ENCODE results near the gene MMD2.

MMD2 gene

GRCh38 chr7:4879396-4880081 lies 79.4 kb downstream of the MMD2 start:
- no peak for DNase-seq (ENCODE audit: low read depth)
- no peak for TF ChIP-seq CTCF (IDR thresholded peaks at IDR 0.05; ENCODE audit: low read length, missing control alignments)
- H3K4me3 ChIP-seq (replicated peaks; ENCODE audit: low read depth, low read length), result no peak overlapping the region

GRCh38 chr7:4878336-4879335 lies 80.4 kb downstream of the MMD2 start:
- DNase-seq (ENCODE audit: low read depth), result no peak
- H3K4me3 ChIP-seq (replicated peaks; ENCODE audit: low read depth, low read length), result no peak overlapping the region
- TF ChIP-seq CTCF (IDR thresholded peaks at IDR 0.05; ENCODE audit: low read length, missing control alignments), result no peak

- H3K4me3 ChIP-seq (replicated peaks; ENCODE audit: low read depth, low read length), result no peak overlapping the region
- DNase-seq (ENCODE audit: low read depth), result no peak
- TF ChIP-seq CTCF (IDR thresholded peaks at IDR 0.05; ENCODE audit: low read length, missing control alignments), result no peak
These were observed 82.4 kb downstream of the MMD2 start for GRCh38 chr7:4876586-4876985.

- no peak overlapping the region for H3K4me3 ChIP-seq (replicated peaks; ENCODE audit: low read depth, low read length)
- no peak for DNase-seq (ENCODE audit: low read depth)
- no peak for TF ChIP-seq CTCF (IDR thresholded peaks at IDR 0.05; ENCODE audit: low read length, missing control alignments)
These were observed 83.6 kb downstream of the MMD2 start for GRCh38 chr7:4875391-4875790.

- H3K4me3 ChIP-seq (replicated peaks; ENCODE audit: low read depth, low read length), result no peak overlapping the region
- TF ChIP-seq CTCF (IDR thresholded peaks at IDR 0.05; ENCODE audit: low read length, missing control alignments), result no peak
- no peak for DNase-seq (ENCODE audit: low read depth)
These were observed 85.7 kb downstream of the MMD2 start for GRCh38 chr7:4873071-4873944.

GRCh38 chr7:4871930-4872675 lies 86.9 kb downstream of the MMD2 start:
- no peak overlapping the region for H3K4me3 ChIP-seq (replicated peaks; ENCODE audit: low read depth, low read length)
- DNase-seq (ENCODE audit: low read depth), result no peak
- no peak for TF ChIP-seq CTCF (IDR thresholded peaks at IDR 0.05; ENCODE audit: low read length, missing control alignments)
